ENCODE measurements around the gene NPAS4. TPM values are rescaled to one million over a fixed set of nuclear protein-coding genes. Genes with fewer than 3 reads are reported as not detected.

NPAS4 gene
- total RNA-seq, 1 experiment from 2014 or later, result 0.79 TPM

DNA sequence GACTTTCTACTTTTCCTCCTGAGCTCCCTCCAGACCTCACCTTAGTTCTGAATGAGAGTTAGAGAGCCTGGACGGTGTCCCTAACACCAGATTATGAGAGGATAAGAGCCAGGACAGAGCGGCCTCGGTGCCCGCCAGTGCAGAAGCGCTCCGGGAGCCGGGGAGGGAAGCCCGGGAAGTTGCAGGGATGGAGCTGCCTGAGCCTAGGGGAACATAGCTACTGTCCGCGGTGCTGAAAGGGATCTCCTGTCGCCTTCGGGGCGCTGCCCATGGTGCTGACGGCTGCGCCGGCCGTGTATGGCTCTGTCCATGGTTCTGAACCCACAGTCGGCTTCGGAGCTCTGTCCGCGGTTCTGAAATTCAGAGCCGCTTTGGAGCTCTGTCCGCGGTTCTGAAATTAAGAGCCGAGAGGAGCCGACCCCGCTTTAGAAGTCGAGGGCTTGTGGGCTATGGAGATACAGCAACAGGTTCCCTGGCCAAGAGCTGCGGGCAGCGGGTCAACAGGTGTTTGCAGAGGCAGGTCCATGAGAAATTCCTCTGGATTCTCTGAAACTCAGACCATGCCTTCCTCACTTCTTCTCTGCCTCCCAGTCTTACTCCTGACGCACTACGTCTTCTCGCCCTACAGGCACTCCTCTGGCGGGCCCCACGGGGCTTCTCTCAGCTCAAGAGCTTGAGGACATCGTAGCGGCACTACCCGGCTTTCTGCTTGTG is 814 bp downstream of the NPAS4 start (continued):
- TF ChIP-seq, protein P1, sequence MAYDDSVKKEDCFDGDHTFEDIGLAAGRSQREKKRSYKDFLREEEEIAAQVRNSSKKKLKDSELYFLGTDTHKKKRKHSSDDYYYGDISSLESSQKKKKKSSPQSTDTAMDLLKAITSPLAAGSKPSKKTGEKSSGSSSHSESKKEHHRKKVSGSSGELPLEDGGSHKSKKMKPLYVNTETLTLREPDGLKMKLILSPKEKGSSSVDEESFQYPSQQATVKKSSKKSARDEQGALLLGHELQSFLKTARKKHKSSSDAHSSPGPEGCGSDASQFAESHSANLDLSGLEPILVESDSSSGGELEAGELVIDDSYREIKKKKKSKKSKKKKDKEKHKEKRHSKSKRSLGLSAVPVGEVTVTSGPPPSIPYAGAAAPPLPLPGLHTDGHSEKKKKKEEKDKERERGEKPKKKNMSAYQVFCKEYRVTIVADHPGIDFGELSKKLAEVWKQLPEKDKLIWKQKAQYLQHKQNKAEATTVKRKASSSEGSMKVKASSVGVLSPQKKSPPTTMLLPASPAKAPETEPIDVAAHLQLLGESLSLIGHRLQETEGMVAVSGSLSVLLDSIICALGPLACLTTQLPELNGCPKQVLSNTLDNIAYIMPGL (CRISPR knock-in tag; IDR thresholded peaks at IDR 0.05), result peak; percentile 100
- TF ChIP-seq ESRRA (CRISPR knock-in tag; IDR thresholded peaks at IDR 0.05; ENCODE audit: borderline replicate concordance) (peak; percentile 100), OVOL2 (CRISPR knock-in tag; IDR thresholded peaks at IDR 0.05; ENCODE audit: borderline replicate concordance) (peak; percentile 87; the same call in 1 of the 2 replicates), ZNF396 (CRISPR knock-in tag; IDR thresholded peaks at IDR 0.05; ENCODE audit: borderline replicate concordance) (peak; percentile 100), NR1H2 (CRISPR knock-in tag; IDR thresholded peaks at IDR 0.05) (peak; percentile 100), RELA (CRISPR knock-in tag; IDR thresholded peaks at IDR 0.05; ENCODE audit: borderline replicate concordance) (peak; percentile 100), CREM (CRISPR knock-in tag; IDR thresholded peaks at IDR 0.05) (peak; percentile 100), GRHL2 (CRISPR knock-in tag; IDR thresholded peaks at IDR 0.05; ENCODE audit: insufficient replicate concordance, severe bottlenecking) (peak; percentile 81), IRF2 (CRISPR knock-in tag; IDR thresholded peaks at IDR 0.05; ENCODE audit: borderline replicate concordance, low read depth) (peak; percentile 100), ETV6 (CRISPR knock-in tag; IDR thresholded peaks at IDR 0.05) (peak; percentile 100), ZNF416 (CRISPR knock-in tag; IDR thresholded peaks at IDR 0.05) (peak; percentile 99), NFYB (CRISPR knock-in tag; conservative IDR thresholded peaks at IDR 0.05; ENCODE audit: low read depth) (peak; percentile 97), GTF2I (CRISPR knock-in tag; conservative IDR thresholded peaks at IDR 0.05) (no peak)
- TF ChIP-seq, protein P2, sequence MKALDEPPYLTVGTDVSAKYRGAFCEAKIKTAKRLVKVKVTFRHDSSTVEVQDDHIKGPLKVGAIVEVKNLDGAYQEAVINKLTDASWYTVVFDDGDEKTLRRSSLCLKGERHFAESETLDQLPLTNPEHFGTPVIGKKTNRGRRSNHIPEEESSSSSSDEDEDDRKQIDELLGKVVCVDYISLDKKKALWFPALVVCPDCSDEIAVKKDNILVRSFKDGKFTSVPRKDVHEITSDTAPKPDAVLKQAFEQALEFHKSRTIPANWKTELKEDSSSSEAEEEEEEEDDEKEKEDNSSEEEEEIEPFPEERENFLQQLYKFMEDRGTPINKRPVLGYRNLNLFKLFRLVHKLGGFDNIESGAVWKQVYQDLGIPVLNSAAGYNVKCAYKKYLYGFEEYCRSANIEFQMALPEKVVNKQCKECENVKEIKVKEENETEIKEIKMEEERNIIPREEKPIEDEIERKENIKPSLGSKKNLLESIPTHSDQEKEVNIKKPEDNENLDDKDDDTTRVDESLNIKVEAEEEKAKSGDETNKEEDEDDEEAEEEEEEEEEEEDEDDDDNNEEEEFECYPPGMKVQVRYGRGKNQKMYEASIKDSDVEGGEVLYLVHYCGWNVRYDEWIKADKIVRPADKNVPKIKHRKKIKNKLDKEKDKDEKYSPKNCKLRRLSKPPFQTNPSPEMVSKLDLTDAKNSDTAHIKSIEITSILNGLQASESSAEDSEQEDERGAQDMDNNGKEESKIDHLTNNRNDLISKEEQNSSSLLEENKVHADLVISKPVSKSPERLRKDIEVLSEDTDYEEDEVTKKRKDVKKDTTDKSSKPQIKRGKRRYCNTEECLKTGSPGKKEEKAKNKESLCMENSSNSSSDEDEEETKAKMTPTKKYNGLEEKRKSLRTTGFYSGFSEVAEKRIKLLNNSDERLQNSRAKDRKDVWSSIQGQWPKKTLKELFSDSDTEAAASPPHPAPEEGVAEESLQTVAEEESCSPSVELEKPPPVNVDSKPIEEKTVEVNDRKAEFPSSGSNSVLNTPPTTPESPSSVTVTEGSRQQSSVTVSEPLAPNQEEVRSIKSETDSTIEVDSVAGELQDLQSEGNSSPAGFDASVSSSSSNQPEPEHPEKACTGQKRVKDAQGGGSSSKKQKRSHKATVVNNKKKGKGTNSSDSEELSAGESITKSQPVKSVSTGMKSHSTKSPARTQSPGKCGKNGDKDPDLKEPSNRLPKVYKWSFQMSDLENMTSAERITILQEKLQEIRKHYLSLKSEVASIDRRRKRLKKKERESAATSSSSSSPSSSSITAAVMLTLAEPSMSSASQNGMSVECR (CRISPR knock-in tag; IDR thresholded peaks at IDR 0.05; ENCODE audit: borderline replicate concordance), result peak; percentile 100
- TF ChIP-seq, protein P3, sequence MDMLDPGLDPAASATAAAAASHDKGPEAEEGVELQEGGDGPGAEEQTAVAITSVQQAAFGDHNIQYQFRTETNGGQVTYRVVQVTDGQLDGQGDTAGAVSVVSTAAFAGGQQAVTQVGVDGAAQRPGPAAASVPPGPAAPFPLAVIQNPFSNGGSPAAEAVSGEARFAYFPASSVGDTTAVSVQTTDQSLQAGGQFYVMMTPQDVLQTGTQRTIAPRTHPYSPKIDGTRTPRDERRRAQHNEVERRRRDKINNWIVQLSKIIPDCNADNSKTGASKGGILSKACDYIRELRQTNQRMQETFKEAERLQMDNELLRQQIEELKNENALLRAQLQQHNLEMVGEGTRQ (CRISPR knock-in tag; IDR thresholded peaks at IDR 0.05), result peak; percentile 92
- TF ChIP-seq, protein P4, sequence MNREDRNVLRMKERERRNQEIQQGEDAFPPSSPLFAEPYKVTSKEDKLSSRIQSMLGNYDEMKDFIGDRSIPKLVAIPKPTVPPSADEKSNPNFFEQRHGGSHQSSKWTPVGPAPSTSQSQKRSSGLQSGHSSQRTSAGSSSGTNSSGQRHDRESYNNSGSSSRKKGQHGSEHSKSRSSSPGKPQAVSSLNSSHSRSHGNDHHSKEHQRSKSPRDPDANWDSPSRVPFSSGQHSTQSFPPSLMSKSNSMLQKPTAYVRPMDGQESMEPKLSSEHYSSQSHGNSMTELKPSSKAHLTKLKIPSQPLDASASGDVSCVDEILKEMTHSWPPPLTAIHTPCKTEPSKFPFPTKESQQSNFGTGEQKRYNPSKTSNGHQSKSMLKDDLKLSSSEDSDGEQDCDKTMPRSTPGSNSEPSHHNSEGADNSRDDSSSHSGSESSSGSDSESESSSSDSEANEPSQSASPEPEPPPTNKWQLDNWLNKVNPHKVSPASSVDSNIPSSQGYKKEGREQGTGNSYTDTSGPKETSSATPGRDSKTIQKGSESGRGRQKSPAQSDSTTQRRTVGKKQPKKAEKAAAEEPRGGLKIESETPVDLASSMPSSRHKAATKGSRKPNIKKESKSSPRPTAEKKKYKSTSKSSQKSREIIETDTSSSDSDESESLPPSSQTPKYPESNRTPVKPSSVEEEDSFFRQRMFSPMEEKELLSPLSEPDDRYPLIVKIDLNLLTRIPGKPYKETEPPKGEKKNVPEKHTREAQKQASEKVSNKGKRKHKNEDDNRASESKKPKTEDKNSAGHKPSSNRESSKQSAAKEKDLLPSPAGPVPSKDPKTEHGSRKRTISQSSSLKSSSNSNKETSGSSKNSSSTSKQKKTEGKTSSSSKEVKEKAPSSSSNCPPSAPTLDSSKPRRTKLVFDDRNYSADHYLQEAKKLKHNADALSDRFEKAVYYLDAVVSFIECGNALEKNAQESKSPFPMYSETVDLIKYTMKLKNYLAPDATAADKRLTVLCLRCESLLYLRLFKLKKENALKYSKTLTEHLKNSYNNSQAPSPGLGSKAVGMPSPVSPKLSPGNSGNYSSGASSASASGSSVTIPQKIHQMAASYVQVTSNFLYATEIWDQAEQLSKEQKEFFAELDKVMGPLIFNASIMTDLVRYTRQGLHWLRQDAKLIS (CRISPR knock-in tag; IDR thresholded peaks at IDR 0.05; ENCODE audit: borderline replicate concordance), result peak; percentile 100
- TF ChIP-seq, protein P5, sequence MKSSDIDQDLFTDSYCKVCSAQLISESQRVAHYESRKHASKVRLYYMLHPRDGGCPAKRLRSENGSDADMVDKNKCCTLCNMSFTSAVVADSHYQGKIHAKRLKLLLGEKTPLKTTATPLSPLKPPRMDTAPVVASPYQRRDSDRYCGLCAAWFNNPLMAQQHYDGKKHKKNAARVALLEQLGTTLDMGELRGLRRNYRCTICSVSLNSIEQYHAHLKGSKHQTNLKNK (CRISPR knock-in tag; IDR thresholded peaks at IDR 0.05), result peak; percentile 79; the same call in 1 of the 2 replicates
- TF ChIP-seq, protein P6, sequence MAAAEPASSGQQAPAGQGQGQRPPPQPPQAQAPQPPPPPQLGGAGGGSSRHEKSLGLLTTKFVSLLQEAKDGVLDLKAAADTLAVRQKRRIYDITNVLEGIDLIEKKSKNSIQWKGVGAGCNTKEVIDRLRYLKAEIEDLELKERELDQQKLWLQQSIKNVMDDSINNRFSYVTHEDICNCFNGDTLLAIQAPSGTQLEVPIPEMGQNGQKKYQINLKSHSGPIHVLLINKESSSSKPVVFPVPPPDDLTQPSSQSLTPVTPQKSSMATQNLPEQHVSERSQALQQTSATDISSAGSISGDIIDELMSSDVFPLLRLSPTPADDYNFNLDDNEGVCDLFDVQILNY (CRISPR knock-in tag; IDR thresholded peaks at IDR 0.05), result peak; percentile 100
- TF ChIP-seq, protein P7, sequence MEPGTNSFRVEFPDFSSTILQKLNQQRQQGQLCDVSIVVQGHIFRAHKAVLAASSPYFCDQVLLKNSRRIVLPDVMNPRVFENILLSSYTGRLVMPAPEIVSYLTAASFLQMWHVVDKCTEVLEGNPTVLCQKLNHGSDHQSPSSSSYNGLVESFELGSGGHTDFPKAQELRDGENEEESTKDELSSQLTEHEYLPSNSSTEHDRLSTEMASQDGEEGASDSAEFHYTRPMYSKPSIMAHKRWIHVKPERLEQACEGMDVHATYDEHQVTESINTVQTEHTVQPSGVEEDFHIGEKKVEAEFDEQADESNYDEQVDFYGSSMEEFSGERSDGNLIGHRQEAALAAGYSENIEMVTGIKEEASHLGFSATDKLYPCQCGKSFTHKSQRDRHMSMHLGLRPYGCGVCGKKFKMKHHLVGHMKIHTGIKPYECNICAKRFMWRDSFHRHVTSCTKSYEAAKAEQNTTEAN (CRISPR knock-in tag; IDR thresholded peaks at IDR 0.05), result peak; percentile 100
- TF ChIP-seq, protein P8, sequence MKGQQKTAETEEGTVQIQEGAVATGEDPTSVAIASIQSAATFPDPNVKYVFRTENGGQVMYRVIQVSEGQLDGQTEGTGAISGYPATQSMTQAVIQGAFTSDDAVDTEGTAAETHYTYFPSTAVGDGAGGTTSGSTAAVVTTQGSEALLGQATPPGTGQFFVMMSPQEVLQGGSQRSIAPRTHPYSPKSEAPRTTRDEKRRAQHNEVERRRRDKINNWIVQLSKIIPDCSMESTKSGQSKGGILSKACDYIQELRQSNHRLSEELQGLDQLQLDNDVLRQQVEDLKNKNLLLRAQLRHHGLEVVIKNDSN (CRISPR knock-in tag; IDR thresholded peaks at IDR 0.05), result peak; percentile 99
- TF ChIP-seq, protein P9, sequence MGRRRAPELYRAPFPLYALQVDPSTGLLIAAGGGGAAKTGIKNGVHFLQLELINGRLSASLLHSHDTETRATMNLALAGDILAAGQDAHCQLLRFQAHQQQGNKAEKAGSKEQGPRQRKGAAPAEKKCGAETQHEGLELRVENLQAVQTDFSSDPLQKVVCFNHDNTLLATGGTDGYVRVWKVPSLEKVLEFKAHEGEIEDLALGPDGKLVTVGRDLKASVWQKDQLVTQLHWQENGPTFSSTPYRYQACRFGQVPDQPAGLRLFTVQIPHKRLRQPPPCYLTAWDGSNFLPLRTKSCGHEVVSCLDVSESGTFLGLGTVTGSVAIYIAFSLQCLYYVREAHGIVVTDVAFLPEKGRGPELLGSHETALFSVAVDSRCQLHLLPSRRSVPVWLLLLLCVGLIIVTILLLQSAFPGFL (CRISPR knock-in tag; IDR thresholded peaks at IDR 0.05; ENCODE audit: borderline replicate concordance), result peak; percentile 100
